IPS-18c (cell line): ENCODE data around the gene LIN37.
"Not testable (repeated sequence)": the region's sequence is repeated elsewhere in the genome, so short reads cannot be mapped to it uniquely, and the experiment has no call there.

Experiments used
- H3K4me3 ChIP-seq: 2 replicates; pipeline ENCODE4 v1.7.0; 2013; ENCODE audit warnings: low read depth, mild to moderate bottlenecking, low read length, moderate library complexity; ENCODE audit not compliant: insufficient read depth
- H3K9me3 ChIP-seq: one replicate; pipeline ENCODE4 v1.6.1; 2013; ENCODE audit warnings: mild to moderate bottlenecking, low read length, moderate library complexity; ENCODE audit not compliant: control insufficient read depth, insufficient read depth

Gene LIN37

DNA sequence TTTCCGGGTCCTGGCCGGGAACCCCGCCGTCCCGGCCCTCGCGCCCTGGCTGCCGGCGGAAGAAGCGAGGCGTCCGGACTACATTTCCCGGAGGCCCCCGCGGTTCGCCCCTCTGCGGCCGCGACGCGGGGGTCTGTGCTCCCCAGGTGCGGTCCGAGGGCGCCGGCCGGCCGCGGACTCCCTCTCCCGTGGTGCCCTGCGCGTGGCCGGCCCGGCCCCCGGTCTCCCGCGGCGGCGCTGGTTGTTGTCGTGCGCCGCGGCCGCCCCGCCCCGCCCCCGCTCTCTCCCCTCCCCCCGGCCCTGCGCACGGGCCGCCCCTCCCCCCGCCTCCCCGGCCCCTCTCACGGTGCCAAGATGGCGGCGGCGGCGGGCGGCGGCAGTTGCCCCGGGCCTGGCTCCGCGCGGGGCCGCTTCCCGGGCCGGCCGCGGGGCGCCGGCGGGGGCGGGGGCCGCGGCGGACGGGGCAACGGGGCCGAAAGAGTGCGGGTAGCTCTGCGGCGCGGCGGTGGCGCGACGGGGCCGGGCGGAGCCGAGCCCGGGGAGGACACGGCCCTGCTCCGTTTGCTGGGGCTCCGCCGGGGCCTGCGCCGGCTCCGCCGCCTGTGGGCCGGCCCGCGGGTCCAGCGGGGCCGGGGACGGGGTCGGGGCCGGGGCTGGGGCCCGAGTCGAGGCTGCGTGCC is 30.6 kb upstream of the LIN37 start, which contains the start of gene KMT2B:
Gene KMT2B (plus strand): TSS at position 339 of the 680 bp plus-strand sequence. CDS start 16 bp downstream, at position 355.
- H3K4me3 ChIP-seq: peak within 1 kb of the TSS; percentile 92

DNA sequence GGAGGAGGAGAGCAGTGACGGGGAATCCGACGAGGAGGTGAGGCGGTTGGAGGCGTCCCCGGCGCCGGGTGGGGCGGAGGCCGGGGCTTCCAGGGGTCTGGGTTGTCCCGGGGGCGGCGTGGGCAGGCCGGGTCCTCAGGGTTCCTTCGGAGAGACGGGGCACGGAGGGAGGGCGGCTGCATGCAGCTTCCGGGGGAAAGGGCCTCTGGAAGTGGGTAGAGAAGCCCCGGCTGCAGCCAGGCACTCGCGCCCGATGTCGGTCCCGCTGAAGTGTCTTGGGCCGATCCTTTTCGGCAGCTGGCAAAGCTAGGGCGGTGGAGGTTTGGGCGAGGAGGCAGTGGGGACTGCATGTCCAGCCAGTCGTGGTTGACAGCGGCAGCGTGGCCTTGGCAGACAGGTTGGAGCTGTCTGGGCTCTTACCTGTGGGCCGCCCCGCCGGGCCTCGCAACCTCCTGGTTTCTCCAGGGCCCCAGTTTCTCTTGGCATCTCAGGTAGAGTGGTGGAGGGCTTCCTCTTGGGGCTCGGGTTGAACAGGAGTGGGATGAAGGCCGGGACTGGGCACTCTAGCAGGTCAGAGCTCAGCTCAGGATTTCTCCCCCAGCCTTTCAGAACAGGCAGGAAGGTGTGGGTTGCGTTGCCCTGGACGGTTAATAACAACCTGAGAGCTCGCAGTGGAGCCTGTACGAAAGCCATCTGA is 29.9 kb upstream of the LIN37 start:
- peak overlapping the region; percentile 89 for H3K4me3 ChIP-seq
- H3K9me3 ChIP-seq: no peaks in the 10 kb centered on the region

More for the DNA sequence above, 30.6 kb upstream of the LIN37 start, which contains the start of gene KMT2B:
- no peaks in the 10 kb centered on the region for H3K9me3 ChIP-seq

DNA sequence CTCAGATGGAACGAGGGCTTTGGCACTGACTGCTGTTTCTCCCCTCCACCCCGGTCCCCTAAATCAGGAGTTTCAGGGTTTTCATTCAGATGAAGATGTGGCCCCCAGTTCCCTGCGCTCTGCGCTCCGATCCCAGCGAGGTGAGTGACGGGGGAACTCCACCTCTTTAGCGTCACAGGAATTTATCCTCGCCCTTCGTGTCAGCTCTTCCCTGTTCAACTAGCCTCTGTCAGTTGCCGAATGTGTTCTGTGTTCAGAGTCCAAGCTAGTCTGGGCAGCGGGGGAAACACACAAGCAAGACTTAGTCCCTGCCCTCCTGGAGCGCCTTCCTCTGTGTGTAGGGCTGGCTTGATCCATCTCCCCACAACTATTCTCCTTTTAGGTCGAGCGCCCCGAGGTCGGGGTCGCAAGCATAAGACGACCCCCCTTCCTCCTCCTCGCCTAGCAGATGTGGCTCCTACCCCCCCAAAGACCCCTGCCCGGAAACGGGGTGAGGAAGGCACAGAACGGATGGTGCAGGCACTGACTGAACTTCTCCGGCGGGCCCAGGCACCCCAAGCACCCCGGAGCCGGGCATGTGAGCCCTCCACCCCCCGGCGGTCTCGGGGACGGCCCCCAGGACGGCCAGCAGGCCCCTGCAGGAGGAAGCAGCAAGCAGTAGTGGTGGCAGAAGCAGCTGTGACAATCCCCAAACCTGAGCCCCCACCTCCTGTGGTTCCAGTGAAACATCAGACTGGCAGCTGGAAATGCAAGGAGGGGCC is 28.8 kb upstream of the LIN37 start:
- Histone ChIP-seq H3K4me3 (peak overlapping the region; percentile 89), H3K9me3 (no peaks in the 10 kb centered on the region)

- no peaks in the 10 kb centered on the region for H3K9me3 ChIP-seq
- H3K4me3 ChIP-seq: no peak overlapping the region
These were observed 28.2 kb upstream of the LIN37 start for GRCh38 chr19:35720163-35720524.

- H3K9me3 ChIP-seq: no peaks in the 10 kb centered on the region
- H3K4me3 ChIP-seq: no peak overlapping the region
These were observed 27.7 kb upstream of the LIN37 start for GRCh38 chr19:35720648-35721047.

DNA sequence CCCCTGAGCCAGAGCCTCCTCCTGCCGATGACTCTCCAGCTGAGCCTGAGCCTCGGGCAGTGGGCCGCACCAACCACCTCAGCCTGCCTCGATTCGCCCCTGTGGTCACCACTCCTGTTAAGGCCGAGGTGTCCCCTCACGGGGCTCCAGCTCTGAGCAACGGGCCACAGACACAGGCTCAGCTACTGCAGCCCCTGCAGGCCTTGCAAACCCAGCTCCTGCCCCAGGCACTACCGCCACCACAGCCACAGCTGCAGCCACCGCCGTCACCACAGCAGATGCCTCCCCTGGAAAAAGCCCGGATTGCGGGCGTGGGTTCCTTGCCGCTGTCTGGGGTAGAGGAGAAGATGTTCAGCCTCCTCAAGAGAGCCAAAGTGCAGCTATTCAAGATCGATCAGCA is 27.0 kb upstream of the LIN37 start:
- no peak overlapping the region for H3K4me3 ChIP-seq
- no peaks in the 10 kb centered on the region for H3K9me3 ChIP-seq

DNA sequence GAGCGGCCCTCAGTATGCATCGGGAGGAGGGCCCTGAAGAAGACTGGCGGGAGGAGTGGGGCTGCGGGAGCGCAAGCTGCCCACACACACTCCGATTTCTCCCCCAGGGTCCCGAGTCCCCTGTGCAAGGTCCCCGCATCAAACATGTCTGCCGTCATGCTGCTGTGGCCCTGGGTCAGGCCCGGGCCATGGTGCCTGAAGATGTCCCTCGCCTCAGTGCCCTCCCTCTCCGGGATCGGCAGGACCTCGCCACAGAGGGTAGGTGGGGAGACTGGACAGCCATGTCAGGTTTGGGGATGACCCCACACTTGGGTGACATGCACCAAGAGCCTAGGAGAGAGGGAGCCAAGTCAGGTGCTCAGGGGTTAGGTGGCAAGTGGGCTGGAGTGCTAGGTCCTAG is 25.9 kb upstream of the LIN37 start:
- H3K9me3 ChIP-seq: no peaks in the 10 kb centered on the region
- no peak overlapping the region for H3K4me3 ChIP-seq

DNA sequence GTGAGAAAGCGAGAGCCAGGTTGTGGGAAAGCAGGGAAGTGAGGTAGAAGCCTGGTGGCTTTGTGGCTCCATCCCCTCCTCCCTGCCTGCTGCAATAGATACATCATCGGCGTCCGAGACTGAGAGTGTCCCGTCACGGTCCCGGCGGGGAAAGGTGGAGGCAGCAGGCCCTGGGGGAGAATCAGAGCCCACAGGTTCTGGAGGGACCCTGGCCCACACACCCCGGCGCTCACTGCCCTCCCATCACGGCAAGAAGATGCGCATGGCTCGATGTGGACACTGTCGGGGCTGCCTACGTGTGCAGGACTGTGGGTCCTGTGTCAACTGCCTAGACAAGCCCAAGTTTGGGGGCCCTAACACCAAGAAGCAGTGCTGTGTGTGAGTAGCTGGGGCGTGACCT is 25.5 kb upstream of the LIN37 start:
- Histone ChIP-seq H3K9me3 (no peaks in the 10 kb centered on the region), H3K4me3 (no peak overlapping the region)

DNA sequence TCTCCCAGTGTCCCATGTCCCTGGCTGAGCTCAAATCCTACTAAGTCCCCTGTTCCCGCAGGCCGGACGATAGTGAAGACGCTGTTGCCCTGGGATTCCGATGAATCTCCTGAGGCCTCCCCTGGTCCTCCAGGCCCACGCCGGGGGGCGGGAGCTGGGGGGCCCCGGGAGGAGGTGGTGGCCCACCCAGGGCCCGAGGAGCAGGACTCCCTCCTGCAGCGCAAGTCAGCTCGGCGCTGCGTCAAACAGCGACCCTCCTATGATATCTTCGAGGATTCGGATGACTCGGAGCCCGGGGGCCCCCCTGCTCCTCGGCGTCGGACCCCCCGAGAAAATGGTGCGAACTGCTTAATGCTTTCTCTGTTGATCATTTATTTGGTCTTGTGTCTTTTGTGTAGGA is 24.7 kb upstream of the LIN37 start:
- no peak overlapping the region for H3K4me3 ChIP-seq
- no peaks in the 10 kb centered on the region for H3K9me3 ChIP-seq

DNA sequence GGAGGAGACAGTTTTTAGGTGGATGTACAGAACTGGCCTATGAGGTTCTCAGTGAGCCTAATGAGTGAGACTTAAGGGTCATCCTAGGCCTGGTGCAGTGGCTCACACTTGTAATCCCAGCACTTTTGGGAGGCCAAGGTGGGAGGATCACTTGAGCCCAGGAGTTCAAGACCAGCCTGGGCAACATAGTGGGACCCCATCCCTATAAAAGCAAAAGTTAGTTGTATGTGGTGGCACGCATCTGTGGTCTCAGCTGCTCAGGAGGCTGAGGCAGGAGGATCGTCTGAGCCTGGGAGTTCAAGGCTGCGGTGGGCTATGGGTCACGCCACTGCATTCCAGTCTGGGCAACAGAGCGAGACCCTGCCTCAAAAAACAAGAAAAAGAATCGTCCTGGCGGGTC is 24.2 kb upstream of the LIN37 start:
- not testable (repeated sequence) for H3K4me3 ChIP-seq, H3K9me3 ChIP-seq

GRCh38 chr19:35724560-35724959 is 23.8 kb upstream of the LIN37 start:
- no peak overlapping the region for H3K4me3 ChIP-seq
- no peaks in the 10 kb centered on the region for H3K9me3 ChIP-seq

DNA sequence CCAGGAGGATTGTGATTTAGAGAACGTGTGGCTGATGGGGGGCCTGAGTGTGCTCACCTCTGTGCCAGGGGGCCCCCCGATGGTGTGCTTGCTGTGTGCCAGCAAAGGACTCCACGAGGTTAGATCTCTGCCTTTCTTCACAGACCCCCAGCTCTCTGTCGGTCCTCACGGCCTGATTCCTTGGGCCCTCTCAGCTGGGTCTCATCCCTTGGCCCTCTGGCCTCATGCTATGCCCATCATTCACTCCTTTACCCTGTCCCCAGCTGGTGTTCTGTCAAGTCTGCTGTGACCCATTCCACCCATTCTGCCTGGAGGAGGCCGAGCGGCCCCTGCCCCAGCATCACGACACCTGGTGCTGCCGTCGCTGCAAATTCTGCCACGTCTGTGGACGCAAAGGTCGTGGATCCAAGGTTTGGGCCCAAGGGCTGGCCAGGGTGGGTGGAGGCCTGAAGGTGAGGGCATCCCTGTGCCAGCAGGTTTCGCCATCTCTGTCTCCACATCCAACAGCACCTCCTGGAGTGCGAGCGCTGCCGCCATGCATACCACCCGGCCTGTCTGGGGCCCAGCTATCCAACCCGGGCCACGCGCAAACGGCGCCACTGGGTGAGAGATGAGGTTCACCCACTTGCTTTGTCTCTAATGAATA is 23.0 kb upstream of the LIN37 start:
- H3K9me3 ChIP-seq: no peaks in the 10 kb centered on the region
- H3K4me3 ChIP-seq: no peak overlapping the region

GRCh38 chr19:35727053-35727955 is 21.1 kb upstream of the LIN37 start:
- Histone ChIP-seq H3K9me3 (no peaks in the 10 kb centered on the region), H3K4me3 (no peak overlapping the region)

- H3K9me3 ChIP-seq: no peaks in the 10 kb centered on the region
- H3K4me3 ChIP-seq: no peak overlapping the region
These were observed 20.2 kb upstream of the LIN37 start for GRCh38 chr19:35727956-35728706.

DNA sequence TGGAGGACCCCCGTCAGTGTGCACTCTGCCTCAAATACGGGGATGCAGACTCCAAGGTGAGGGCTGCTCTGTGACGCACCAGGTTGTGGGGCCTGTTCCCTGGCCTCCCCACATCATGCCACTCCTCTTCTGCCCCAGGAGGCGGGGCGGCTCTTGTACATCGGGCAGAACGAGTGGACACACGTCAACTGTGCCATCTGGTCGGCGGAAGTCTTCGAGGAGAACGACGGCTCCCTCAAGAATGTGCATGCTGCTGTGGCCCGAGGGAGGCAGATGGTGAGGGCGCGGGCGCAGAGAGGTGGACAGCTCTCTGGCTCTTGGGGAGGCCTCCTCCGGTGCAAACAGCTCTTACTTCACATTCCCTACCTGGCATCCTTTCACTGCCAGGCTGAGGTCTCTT is 19.4 kb upstream of the LIN37 start:
- Histone ChIP-seq H3K4me3 (no peak overlapping the region), H3K9me3 (no peaks in the 10 kb centered on the region)

- H3K4me3 ChIP-seq: no peak overlapping the region
- H3K9me3 ChIP-seq: no peaks in the 10 kb centered on the region
These were observed 18.6 kb upstream of the LIN37 start for GRCh38 chr19:35729763-35730162.
